CD14-positive monocyte (primary cell): ENCODE data around the gene KCNJ8. TPM values are rescaled to one million over a fixed set of nuclear protein-coding genes. Genes with fewer than 3 reads are reported as not detected.

Experiments
- DNase-seq, 3 donors: peaks; one replicate each; pipeline ENCODE4 v3.0.0-alpha.2; 2011 to 2022
- H2AFZ ChIP-seq: 2 replicates; pipeline ENCODE4 v1.6.0; 2012; ENCODE audit warnings: mild to moderate bottlenecking, low read depth, low read length, inconsistent platforms; ENCODE audit not compliant: insufficient read depth, poor library complexity, severe bottlenecking
- H3K27ac ChIP-seq, 2 donors: 1 replicate in 1 of 2; 2 replicates in 1 of 2; pipeline ENCODE4 v1.5.1; 2012 to 2013; ENCODE audit warnings: low read length in 2 of 2, control low read depth in 1 of 2, inconsistent platforms in 1 of 2, low read depth in 1 of 2, mild to moderate bottlenecking in 1 of 2
- H3K27me3 ChIP-seq, 2 donors: one replicate each; pipeline versions ENCODE4 v1.6.0 to v1.6.1; 2011 to 2013; ENCODE audit warnings: low read length in 2 of 2; ENCODE audit not compliant: control insufficient read depth in 2 of 2, insufficient read depth in 2 of 2
- H3K36me3 ChIP-seq, 2 donors: replicated peaks in 1 of 2; 1 replicate in 1 of 2; 2 replicates in 1 of 2; pipeline versions ENCODE4 v1.5.1 to v1.6.1; 2012 to 2013; ENCODE audit warnings: low read length in 2 of 2, control low read depth in 1 of 2, inconsistent platforms in 1 of 2, mild to moderate bottlenecking in 1 of 2; ENCODE audit not compliant: insufficient read depth in 2 of 2, control insufficient read depth in 1 of 2
- H3K4me1 ChIP-seq, 2 donors: 1 replicate in 1 of 2; 2 replicates in 1 of 2; pipeline versions ENCODE4 v1.5.1 to v1.6.1; 2012 to 2013; ENCODE audit warnings: low read length in 2 of 2, control low read depth in 1 of 2, inconsistent platforms in 1 of 2, mild to moderate bottlenecking in 1 of 2, moderate library complexity in 1 of 2; ENCODE audit not compliant: insufficient read depth in 2 of 2, control insufficient read depth in 1 of 2
- H3K4me2 ChIP-seq: replicated peaks from 2 replicates; pipeline ENCODE3; 2012; ENCODE audit warnings: low read length, moderate library complexity, mild to moderate bottlenecking; ENCODE audit not compliant: poor library complexity, severe bottlenecking; ENCODE audit errors: extremely low read depth
- H3K4me3 ChIP-seq, 3 experiments: fragments of 200-600 bp in 1 of 3; sonication (generic) in 1 of 3; replicated peaks in 1 of 3; 1 replicate in 2 of 3; 2 replicates in 1 of 3; pipeline ENCODE4 v1.5.1; 2011 to 2013; ENCODE audit warnings: low read length in 3 of 3, mild to moderate bottlenecking in 3 of 3, control low read depth in 2 of 3, low read depth in 2 of 3, inconsistent platforms in 1 of 3, moderate library complexity in 1 of 3
- H3K79me2 ChIP-seq: 2 replicates; pipeline ENCODE4 v1.6.0; 2012; ENCODE audit warnings: mild to moderate bottlenecking, control low read depth, inconsistent platforms, low read length, moderate library complexity; ENCODE audit not compliant: insufficient read depth
- H3K9ac ChIP-seq: 2 replicates; pipeline ENCODE4 v1.6.0; 2017; ENCODE audit warnings: low read length, mild to moderate bottlenecking; ENCODE audit not compliant: insufficient read depth, poor library complexity, severe bottlenecking
- H3K9me3 ChIP-seq, 2 donors: replicated peaks in 1 of 2; 1 replicate in 1 of 2; 2 replicates in 1 of 2; pipeline versions ENCODE4 v1.5.1 to v1.6.1; 2012 to 2013; ENCODE audit warnings: low read length in 2 of 2, control low read depth in 1 of 2; ENCODE audit not compliant: control insufficient read depth in 1 of 2, insufficient read depth in 1 of 2
- H4K20me1 ChIP-seq: 2 replicates; pipeline ENCODE4 v1.6.0; 2012; ENCODE audit warnings: mild to moderate bottlenecking, low read length, control low read depth, moderate library complexity; ENCODE audit not compliant: insufficient read depth
- H3K27ac Mint-ChIP-seq, 7 donors: one replicate each; pipeline ENCODE4 v1.8.0; 2020; ENCODE audit warnings: mild to moderate bottlenecking in 7 of 7, mixed read lengths in 7 of 7, moderate library complexity in 6 of 7, inconsistent platforms in 2 of 7
- H3K27me3 Mint-ChIP-seq, 3 donors: one replicate each; pipeline ENCODE4 v1.8.0; 2021 to 2022; ENCODE audit warnings: low read depth in 3 of 3, mild to moderate bottlenecking in 3 of 3, mixed read lengths in 3 of 3, moderate library complexity in 3 of 3, inconsistent platforms in 1 of 3
- H3K36me3 Mint-ChIP-seq, 2 donors: one replicate each; pipeline ENCODE4 v1.8.0; 2020; ENCODE audit warnings: mixed read lengths in 2 of 2, inconsistent platforms in 1 of 2, mild to moderate bottlenecking in 1 of 2
- H3K4me1 Mint-ChIP-seq: one replicate; pipeline ENCODE4 v1.8.0; 2020; ENCODE audit warnings: mild to moderate bottlenecking, mixed read lengths
- H3K4me3 Mint-ChIP-seq, 2 donors: one replicate each; pipeline ENCODE4 v1.8.0; 2020; ENCODE audit warnings: mild to moderate bottlenecking in 2 of 2, mixed read lengths in 2 of 2, moderate library complexity in 1 of 2
- H3K9me3 Mint-ChIP-seq, 7 donors: one replicate each; pipeline ENCODE4 v1.8.0; 2020 to 2022; ENCODE audit warnings: mixed read lengths in 7 of 7, mild to moderate bottlenecking in 6 of 7, moderate library complexity in 6 of 7, inconsistent platforms in 2 of 7
- CTCF ChIP-seq: fragments of 200-600 bp; IDR thresholded peaks from one replicate; pipeline ENCODE4 v1.8.0; 2022; ENCODE audit warnings: antibody characterized with exemption, mild to moderate bottlenecking
- intact Hi-C, 2 donors: fragments of 100-400 bp; cut with micrococcal nuclease; formaldehyde crosslinking; loops; one replicate each; pipeline versions ENCODE4 v1.15.0 to v1.15.1; 2023
- polyA plus RNA-seq, 3 donors: library from polyadenylated mRNA; depleted of rRNA in 1 of 3; unstranded in 2 of 3; stranded (reverse) in 1 of 3; fragments of 300-500 nt in 2 of 3; fragments of >200 nt in 1 of 3; fragmentation: Illumina TruSeq in 2 of 3; gene quantifications; 1 replicate in 2 of 3; 2 replicates in 1 of 3; pipeline ENCODE4 v1.2.3, GENCODE V29; 2012 to 2021

The KCNJ8 gene
- polyA plus RNA-seq, 3 donors = not detected

GRCh38 chr12:21809100-21809499, 34.6 kb upstream of the KCNJ8 start:
- no peak overlapping the region for H2AFZ ChIP-seq
- no peaks in the 10 kb centered on the region for H3K4me1 Mint-ChIP-seq
- no peaks in the 10 kb centered on the region for H3K9me3 Mint-ChIP-seq
- H4K20me1 ChIP-seq = no peaks in the 10 kb centered on the region
- H3K27me3 ChIP-seq = no peaks in the 10 kb centered on the region
- DNase-seq = no peak
- intact Hi-C loops = no loop called here
- H3K4me3 Mint-ChIP-seq = no peak overlapping the region
- no peak overlapping the region for H3K4me3 ChIP-seq
- no peaks in the 10 kb centered on the region for H3K36me3 Mint-ChIP-seq
- no peak for TF ChIP-seq CTCF
- H3K27ac Mint-ChIP-seq = no peak overlapping the region
- H3K4me1 ChIP-seq = no peaks in the 10 kb centered on the region
- H3K9ac ChIP-seq = no peak overlapping the region
- no peaks in the 10 kb centered on the region for H3K9me3 ChIP-seq
- no peak overlapping the region for H3K27ac ChIP-seq
- H3K36me3 ChIP-seq = no peaks in the 10 kb centered on the region
- H3K79me2 ChIP-seq = no peaks in the 10 kb centered on the region
- H3K4me2 ChIP-seq = no peak overlapping the region
- no peaks in the 10 kb centered on the region for H3K27me3 Mint-ChIP-seq

- Histone ChIP-seq H2AFZ (no peak overlapping the region), H3K79me2 (no peaks in the 10 kb centered on the region), H3K9ac (no peak overlapping the region), H3K27ac (no peak overlapping the region), H3K9me3 (no peaks in the 10 kb centered on the region), H3K27me3 (no peaks in the 10 kb centered on the region), H3K4me1 (no peaks in the 10 kb centered on the region), H3K36me3 (no peaks in the 10 kb centered on the region), H3K4me2 (no peak overlapping the region), H3K4me3 (no peak overlapping the region), H4K20me1 (no peaks in the 10 kb centered on the region)
- Mint-ChIP-seq H3K36me3 (no peaks in the 10 kb centered on the region), H3K9me3 (no peaks in the 10 kb centered on the region), H3K27me3 (no peaks in the 10 kb centered on the region), H3K4me3 (no peak overlapping the region), H3K27ac (no peak overlapping the region), H3K4me1 (no peaks in the 10 kb centered on the region)
- intact Hi-C loops = no loop called here
- DNase-seq = no peak
- TF ChIP-seq CTCF = no peak
Observed at GRCh38 chr12:21806255-21806654, 31.7 kb upstream of the KCNJ8 start.
